ENCODE measurements around the gene PAF1. TPM values are rescaled to one million over a fixed set of nuclear protein-coding genes. Genes with fewer than 3 reads are reported as not detected.

PAF1 gene
- total and polyA plus RNA-seq, 2 donors (not counting 3 experiments of a cell fraction or from before 2014, with no cell fraction given) = 55.1 to 90.8 TPM

DNA sequence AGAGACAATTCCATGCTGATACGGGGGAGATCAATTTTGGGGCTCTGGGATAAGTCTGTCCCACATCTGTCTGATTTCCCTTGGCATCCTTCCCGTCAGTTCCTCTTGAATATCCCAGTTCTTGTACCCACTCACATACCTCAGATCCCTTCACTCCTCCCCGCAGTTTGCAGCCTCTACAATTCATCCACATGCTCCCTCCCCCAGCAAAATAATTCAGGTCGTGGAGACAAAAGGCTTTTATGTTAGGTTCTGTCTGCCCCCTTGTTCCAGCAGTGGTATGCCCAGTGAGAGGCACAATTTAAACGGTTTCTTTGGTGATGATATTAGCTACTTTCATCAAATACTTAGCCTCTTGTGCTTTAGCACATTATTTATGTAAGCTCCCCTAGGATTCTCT, 35.3 kb upstream of the PAF1 start:
- dilution Hi-C loops (cut with MboI; ENCODE audit: extremely low pct_ligation_motif_present, low sequenced_read_pairs) (no loop called here), intact Hi-C loops (cut with micrococcal nuclease) (no loop called here)
- Histone ChIP-seq H3K27ac (ENCODE audit: insufficient read depth, low read depth, low read length) (no peak overlapping the region), H3K4me3 (replicated peaks in 1 of 3; ENCODE audit: insufficient read depth in 1 of 3, low read depth in 1 of 3, low read length in 3 of 3) (no peak overlapping the region), H3K36me3 (ENCODE audit: control insufficient read depth in 2 of 2, extremely low read depth in 1 of 2, insufficient read depth in 2 of 2, low read length in 2 of 2) (peaks cover 11 to 27% of the 10 kb centered on the region in 2 experiments), H3K27me3 (ENCODE audit: control insufficient read depth in 2 of 2, insufficient read depth in 2 of 2, low read length in 2 of 2) (no peaks in the 10 kb centered on the region), H2AFZ (ENCODE audit: low read depth, low read length) (no peak overlapping the region), H4K20me1 (replicated peaks; ENCODE audit: control insufficient read depth, extremely low read depth, insufficient read depth, low read length) (no peaks in the 10 kb centered on the region), H3K4me2 (ENCODE audit: insufficient read depth, low read length) (no peak overlapping the region), H3K79me2 (ENCODE audit: control insufficient read depth, insufficient read depth, low read length) (no peaks in the 10 kb centered on the region), H3K9ac (replicated peaks; ENCODE audit: extremely low read depth, insufficient read depth, low read length) (no peak overlapping the region), H3K4me1 (ENCODE audit: control insufficient read depth, extremely low read depth, insufficient read depth, low read length) (peaks cover 14% of the 10 kb centered on the region), H3K9me3 (replicated peaks; ENCODE audit: control insufficient read depth, insufficient read depth, low read length) (no peaks in the 10 kb centered on the region), H3K9me1 (replicated peaks; ENCODE audit: control insufficient read depth, extremely low read depth, insufficient read depth, low read length) (no peaks in the 10 kb centered on the region)
- POLR2A ChIA-PET = no interaction called here
- BruUV-seq (replicated peaks) = no TSS peak
- TF ChIP-seq MYC (IDR thresholded peaks at IDR 0.05; ENCODE audit: low read depth, low read length) (no peak), EZH2 (IDR thresholded peaks at IDR 0.05; ENCODE audit: borderline replicate concordance, low read depth, low read length, severe bottlenecking) (no peak), JUN (IDR thresholded peaks at IDR 0.05; ENCODE audit: borderline replicate concordance, insufficient read depth, insufficient read length, low read depth) (no peak), POLR2A (IDR thresholded peaks at IDR 0.05; ENCODE audit: low read depth, low read length) (no peak)
- TF ChIP-seq, protein P1, sequence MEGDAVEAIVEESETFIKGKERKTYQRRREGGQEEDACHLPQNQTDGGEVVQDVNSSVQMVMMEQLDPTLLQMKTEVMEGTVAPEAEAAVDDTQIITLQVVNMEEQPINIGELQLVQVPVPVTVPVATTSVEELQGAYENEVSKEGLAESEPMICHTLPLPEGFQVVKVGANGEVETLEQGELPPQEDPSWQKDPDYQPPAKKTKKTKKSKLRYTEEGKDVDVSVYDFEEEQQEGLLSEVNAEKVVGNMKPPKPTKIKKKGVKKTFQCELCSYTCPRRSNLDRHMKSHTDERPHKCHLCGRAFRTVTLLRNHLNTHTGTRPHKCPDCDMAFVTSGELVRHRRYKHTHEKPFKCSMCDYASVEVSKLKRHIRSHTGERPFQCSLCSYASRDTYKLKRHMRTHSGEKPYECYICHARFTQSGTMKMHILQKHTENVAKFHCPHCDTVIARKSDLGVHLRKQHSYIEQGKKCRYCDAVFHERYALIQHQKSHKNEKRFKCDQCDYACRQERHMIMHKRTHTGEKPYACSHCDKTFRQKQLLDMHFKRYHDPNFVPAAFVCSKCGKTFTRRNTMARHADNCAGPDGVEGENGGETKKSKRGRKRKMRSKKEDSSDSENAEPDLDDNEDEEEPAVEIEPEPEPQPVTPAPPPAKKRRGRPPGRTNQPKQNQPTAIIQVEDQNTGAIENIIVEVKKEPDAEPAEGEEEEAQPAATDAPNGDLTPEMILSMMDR (IDR thresholded peaks at IDR 0.05; ENCODE audit: extremely low read depth in 1 of 2, insufficient read depth in 1 of 2, low read depth in 1 of 2, low read length in 2 of 2) = no peak
- TF ChIP-seq, protein P2, sequence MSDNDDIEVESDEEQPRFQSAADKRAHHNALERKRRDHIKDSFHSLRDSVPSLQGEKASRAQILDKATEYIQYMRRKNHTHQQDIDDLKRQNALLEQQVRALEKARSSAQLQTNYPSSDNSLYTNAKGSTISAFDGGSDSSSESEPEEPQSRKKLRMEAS (IDR thresholded peaks at IDR 0.05; ENCODE audit: insufficient read depth, insufficient read length) = no peak
- CTCF ChIA-PET = interaction anchor here (0.8 to 5.2 kb wide), 3 partner anchors 10 to 28 kb away, joined by 3 to 29 read pairs (median 4); no protein-coding TSS in a partner anchor
- DNase-seq (ENCODE audit: low read depth, low spot score) (no peak), FAIRE-seq (no peak)

DNA sequence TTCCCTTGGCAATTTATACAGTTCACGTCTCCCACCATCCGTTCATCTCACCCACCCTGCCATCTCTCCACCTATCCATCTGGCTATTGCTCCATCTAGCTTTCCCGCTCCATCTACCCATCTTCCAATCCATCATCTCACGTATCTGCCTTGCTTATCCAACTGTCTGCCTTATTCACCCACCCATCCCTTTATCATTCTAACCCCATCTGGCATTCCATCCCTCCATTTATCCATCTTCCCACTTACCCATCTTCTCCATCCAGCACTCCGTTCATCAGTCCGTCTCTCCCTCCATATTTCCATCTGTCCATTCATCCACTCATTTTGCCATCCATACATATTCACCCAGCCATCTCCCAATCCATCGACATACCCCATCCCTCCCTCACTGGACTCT, 34.8 kb upstream of the PAF1 start:
- BruUV-seq (replicated peaks) = no TSS peak
- ChIA-PET POLR2A (no interaction called here), CTCF (interaction anchor here (5.2 kb wide), 1 partner anchor 12 kb away, joined by 29 read pairs; no protein-coding TSS in a partner anchor)
- Histone ChIP-seq H3K9me3 (replicated peaks; ENCODE audit: control insufficient read depth, insufficient read depth, low read length) (no peaks in the 10 kb centered on the region), H3K4me1 (ENCODE audit: control insufficient read depth, extremely low read depth, insufficient read depth, low read length) (peaks cover 12% of the 10 kb centered on the region), H3K4me2 (ENCODE audit: insufficient read depth, low read length) (no peak overlapping the region), H3K4me3 (replicated peaks in 1 of 3; ENCODE audit: insufficient read depth in 1 of 3, low read depth in 1 of 3, low read length in 3 of 3) (no peak overlapping the region), H3K9ac (replicated peaks; ENCODE audit: extremely low read depth, insufficient read depth, low read length) (no peak overlapping the region), H2AFZ (ENCODE audit: low read depth, low read length) (no peak overlapping the region), H3K9me1 (replicated peaks; ENCODE audit: control insufficient read depth, extremely low read depth, insufficient read depth, low read length) (no peaks in the 10 kb centered on the region), H3K36me3 (ENCODE audit: control insufficient read depth in 2 of 2, extremely low read depth in 1 of 2, insufficient read depth in 2 of 2, low read length in 2 of 2) (peaks cover 11 to 28% of the 10 kb centered on the region in 2 experiments), H3K27ac (ENCODE audit: insufficient read depth, low read depth, low read length) (no peak overlapping the region), H4K20me1 (replicated peaks; ENCODE audit: control insufficient read depth, extremely low read depth, insufficient read depth, low read length) (no peaks in the 10 kb centered on the region), H3K27me3 (ENCODE audit: control insufficient read depth in 2 of 2, insufficient read depth in 2 of 2, low read length in 2 of 2) (no peaks in the 10 kb centered on the region), H3K79me2 (ENCODE audit: control insufficient read depth, insufficient read depth, low read length) (no peaks in the 10 kb centered on the region)
- intact Hi-C loops (cut with micrococcal nuclease) (no loop called here), dilution Hi-C loops (cut with MboI; ENCODE audit: extremely low pct_ligation_motif_present, low sequenced_read_pairs) (no loop called here)
- TF ChIP-seq, protein P1 (IDR thresholded peaks at IDR 0.05; ENCODE audit: extremely low read depth in 1 of 2, insufficient read depth in 1 of 2, low read depth in 1 of 2, low read length in 2 of 2) = no peak
- TF ChIP-seq, protein P2 (IDR thresholded peaks at IDR 0.05; ENCODE audit: insufficient read depth, insufficient read length) = no peak
- TF ChIP-seq GATA2 (IDR thresholded peaks at IDR 0.05; ENCODE audit: insufficient read depth, insufficient read length, low read depth, low read length) (no peak), EZH2 (IDR thresholded peaks at IDR 0.05; ENCODE audit: borderline replicate concordance, low read depth, low read length, severe bottlenecking) (no peak), POLR2AphosphoS5 (IDR thresholded peaks at IDR 0.05; ENCODE audit: insufficient read depth, low read depth, low read length) (no peak), MYC (IDR thresholded peaks at IDR 0.05; ENCODE audit: low read depth, low read length) (no peak), FOS (IDR thresholded peaks at IDR 0.05; ENCODE audit: borderline replicate concordance, insufficient read depth, low read length) (no peak), JUN (IDR thresholded peaks at IDR 0.05; ENCODE audit: borderline replicate concordance, insufficient read depth, insufficient read length, low read depth) (no peak), POLR2A (IDR thresholded peaks at IDR 0.05; ENCODE audit: low read depth, low read length) (no peak)
- FAIRE-seq = no peak
- DNase-seq (ENCODE audit: low read depth, low spot score) = no peak

Measured in endothelial cell of umbilical vein (primary cell).